Upper lobe of right lung (tissue), 1 donor: ENCODE results near the gene CHRNA1. TPM values are rescaled to one million over a fixed set of nuclear protein-coding genes. Genes with fewer than 3 reads are reported as not detected.

Source experiments
- ATAC-seq: fragments of 200-7000 bp; cut with Tn5 transposase; one replicate; pipeline ENCODE4 v1.9.1; 2020; ENCODE audit warnings: mild to moderate bottlenecking, moderate library complexity
- DNase-seq: peaks from one replicate; pipeline ENCODE4 v3.0.0-alpha.2; 2020
- H3K27ac ChIP-seq: fragments of 200-600 bp; one replicate; pipeline ENCODE4 v1.8.0; 2022
- H3K27me3 ChIP-seq: fragments of 200-600 bp; one replicate; pipeline ENCODE4 v1.8.0; 2022; ENCODE audit warnings: mild to moderate bottlenecking
- H3K36me3 ChIP-seq: fragments of 200-600 bp; one replicate; pipeline ENCODE4 v1.8.0; 2022
- H3K4me1 ChIP-seq: fragments of 200-600 bp; one replicate; pipeline ENCODE4 v1.8.0; 2022
- H3K4me3 ChIP-seq: fragments of 200-600 bp; one replicate; pipeline ENCODE4 v1.8.0; 2022; ENCODE audit warnings: mild to moderate bottlenecking
- H3K9me3 ChIP-seq: fragments of 200-600 bp; one replicate; pipeline ENCODE4 v1.8.0; 2022
- CTCF ChIP-seq: fragments of 200-600 bp; IDR thresholded peaks from one replicate; pipeline ENCODE4 v1.8.0; 2022; ENCODE audit warnings: antibody characterized with exemption
- intact Hi-C: fragments of 100-400 bp; cut with DNase I; formaldehyde crosslinking; loops from one replicate; pipeline ENCODE4 v1.11.0; 2022
- total RNA-seq: library from RNA; stranded (reverse); fragmentation: NEBNext Ultra II Directional; extraction: Animal tissue kit (Norgen Biotek cat#: 25700); gene quantifications from one replicate; pipeline ENCODE4 v1.2.1, GENCODE V29; 2021
- donor health status: DM: no; HTN: yes; CAD: no; lungs with severe emphysema.

The CHRNA1 gene
- total RNA-seq, 1 donor from 2014 or later: 0.52 TPM

- H3K27me3 ChIP-seq: no peaks in the 10 kb centered on the region
- H3K27ac ChIP-seq: no peak overlapping the region
- TF ChIP-seq CTCF: no peak
- no peaks in the 10 kb centered on the region for H3K36me3 ChIP-seq
- no peaks in the 10 kb centered on the region for H3K4me1 ChIP-seq
- no peak overlapping the region for H3K4me3 ChIP-seq
- ATAC-seq (no peak), DNase-seq (no peak)
- H3K9me3 ChIP-seq: no peaks in the 10 kb centered on the region
- intact Hi-C loops: no loop called here
Measured at GRCh38 chr2:174800436-174801205, 36.3 kb upstream of the CHRNA1 start.

GRCh38 chr2:174798801-174799200, 34.5 kb upstream of the CHRNA1 start:
- intact Hi-C loops: no loop called here
- ATAC-seq (no peak), DNase-seq (no peak)
- no peak for TF ChIP-seq CTCF
- Histone ChIP-seq H3K27me3 (no peaks in the 10 kb centered on the region), H3K36me3 (no peaks in the 10 kb centered on the region), H3K27ac (no peak overlapping the region), H3K4me1 (no peaks in the 10 kb centered on the region), H3K9me3 (no peaks in the 10 kb centered on the region), H3K4me3 (no peak overlapping the region)

DNA sequence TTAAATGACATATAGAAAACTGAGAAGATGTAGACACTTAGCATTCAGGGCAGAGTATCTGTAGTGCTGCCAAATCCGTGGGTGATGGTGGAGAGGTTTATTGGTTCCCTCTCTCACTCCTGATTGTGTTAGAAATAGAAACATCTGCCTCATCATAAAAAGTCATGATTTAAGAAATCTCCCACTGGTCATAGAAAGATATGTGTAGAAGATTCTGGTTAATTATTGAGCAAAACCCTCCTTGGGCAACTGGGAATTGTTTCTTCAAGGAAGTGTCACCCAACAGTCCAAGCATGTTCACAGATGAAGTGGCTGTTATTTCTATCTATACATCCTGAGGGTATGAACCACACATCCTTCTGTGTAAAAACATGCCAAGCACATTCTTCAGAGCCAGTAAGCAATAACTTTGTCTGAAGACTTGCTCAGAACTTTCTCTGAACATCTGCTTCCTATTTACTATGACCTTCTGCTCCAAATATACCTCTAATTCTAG, 33.6 kb upstream of the CHRNA1 start:
- no peak for TF ChIP-seq CTCF
- Histone ChIP-seq H3K27me3 (no peaks in the 10 kb centered on the region), H3K4me3 (no peak overlapping the region), H3K9me3 (no peaks in the 10 kb centered on the region), H3K36me3 (no peaks in the 10 kb centered on the region), H3K27ac (no peak overlapping the region), H3K4me1 (no peaks in the 10 kb centered on the region)
- intact Hi-C loops: no loop called here
- DNase-seq: no peak
- peak; percentile 52 for ATAC-seq

- H3K4me3 ChIP-seq: no peak overlapping the region
- no peak for TF ChIP-seq CTCF
- H3K27ac ChIP-seq: no peak overlapping the region
- H3K36me3 ChIP-seq: no peaks in the 10 kb centered on the region
- DNase-seq (no peak), ATAC-seq (no peak)
- H3K9me3 ChIP-seq: no peaks in the 10 kb centered on the region
- no peaks in the 10 kb centered on the region for H3K27me3 ChIP-seq
- no peaks in the 10 kb centered on the region for H3K4me1 ChIP-seq
- intact Hi-C loops: no loop called here
Measured at GRCh38 chr2:174796319-174796771, 32.1 kb upstream of the CHRNA1 start.

GRCh38 chr2:174794851-174795374, 30.6 kb upstream of the CHRNA1 start:
- Histone ChIP-seq H3K9me3 (no peaks in the 10 kb centered on the region), H3K27ac (no peak overlapping the region), H3K27me3 (no peaks in the 10 kb centered on the region), H3K4me1 (no peaks in the 10 kb centered on the region), H3K36me3 (no peaks in the 10 kb centered on the region), H3K4me3 (no peak overlapping the region)
- DNase-seq (no peak), ATAC-seq (no peak)
- intact Hi-C loops: no loop called here
- no peak for TF ChIP-seq CTCF
